A549 (cell line): ENCODE measurements around the gene IFITM5. TPM values are rescaled to one million over a fixed set of nuclear protein-coding genes. Genes with fewer than 3 reads are reported as not detected.
"Not testable (repeated sequence)": the region's sequence is repeated elsewhere in the genome, so short reads cannot be mapped to it uniquely, and the experiment has no call there.

ENCODE experiments used
- ATAC-seq, 2 experiments: fragments of 200-7000 bp in 1 of 2; fragments of >200 bp in 1 of 2; cut with Nextera tagmentation in 1 of 2; cut with Tn5 transposase in 1 of 2; 3 replicates each; pipeline versions ENCODE4 v1.8.0 to v1.9.1; 2018 to 2020; ENCODE audit warnings: mild to moderate bottlenecking in 1 of 2, moderate library complexity in 1 of 2
- CTCF ChIA-PET: fragments of 300-600 bp; sonication (Branson Sonifier 250); formaldehyde crosslinking; extraction: SDS; loops from one replicate; lab custom pipeline; 2021; ENCODE audit warnings: antibody characterized with exemption, inconsistent platforms; lab: Yijun Ruan, JAX
- POLR2A ChIA-PET: fragments of 350-600 bp; formaldehyde crosslinking; extraction: SDS; loops from one replicate; lab custom pipeline; 2021; ENCODE audit warnings: antibody characterized with exemption, inconsistent platforms; lab: Yijun Ruan, JAX
- DNase-seq, 2 experiments: peaks; one replicate each; pipeline versions ENCODE4 v3.0.0 to v3.0.0-alpha.2; 2011 to 2016; ENCODE audit warnings: low read depth in 1 of 2, low spot score in 1 of 2
- FAIRE-seq: peaks from 2 replicates; lab custom pipeline; 2011; peaks lifted over from hg19 to GRCh38; lab: Jason Lieb, UNC
- H3K27ac ChIP-seq, 2 experiments: fragments of >200 bp; sonication (Bioruptor Twin); formaldehyde crosslinking; 3 replicates each; pipeline ENCODE4 v1.5.1; 2016 to 2017
- H3K4me1 ChIP-seq: fragments of >200 bp; sonication (Bioruptor Twin); formaldehyde crosslinking; 3 replicates; pipeline ENCODE4 v1.6.1; 2016
- H3K4me2 ChIP-seq: fragments of >200 bp; sonication (Bioruptor Twin); formaldehyde crosslinking; 3 replicates; pipeline ENCODE4 v1.6.1; 2016
- H3K4me3 ChIP-seq: fragments of >200 bp; sonication (Bioruptor Twin); formaldehyde crosslinking; 3 replicates; pipeline ENCODE4 v1.5.1; 2016
- H3K9me3 ChIP-seq: fragments of >200 bp; sonication (Bioruptor Twin); formaldehyde crosslinking; 3 replicates; pipeline ENCODE4 v1.6.1; 2016
- CBX2 ChIP-seq: fragments of 200-600 bp; sonication (generic); IDR thresholded peaks from 2 replicates; pipeline ENCODE4 v1.6.1; 2016; ENCODE audit warnings: low read depth, mild to moderate bottlenecking, borderline replicate concordance
- EHMT2 ChIP-seq: fragments of 200-600 bp; sonication (generic); IDR thresholded peaks from 2 replicates; pipeline ENCODE4 v1.6.1; 2016; ENCODE audit warnings: antibody characterized with exemption, low read depth, mild to moderate bottlenecking, moderate library complexity
- EP300 ChIP-seq, 2 experiments: fragments of >200 bp; sonication (Bioruptor Twin); formaldehyde crosslinking; IDR thresholded peaks; 2 replicates in 1 of 2; 3 replicates in 1 of 2; pipeline ENCODE4 v1.6.1; 2016 to 2017
- FOSL2 ChIP-seq, 2 experiments: fragments of 450-650 bp in 1 of 2; fragments of >200 bp in 1 of 2; sonication (Bioruptor Twin) in 1 of 2; formaldehyde crosslinking; IDR thresholded peaks; 2 replicates each; pipeline versions ENCODE4 v1.5.0 to v1.6.1; 2016 to 2020; ENCODE audit warnings: mild to moderate bottlenecking in 1 of 2, moderate library complexity in 1 of 2
- GATA3 ChIP-seq: IDR thresholded peaks from 2 replicates; pipeline ENCODE4 v1.6.1; 2012; ENCODE audit warnings: borderline replicate concordance
- HOXB5 ChIP-seq: fragments of 250-450 bp; sonication (Bioruptor Pico); IDR thresholded peaks from 2 replicates; pipeline ENCODE4 v1.5.0; 2020; ENCODE audit warnings: mild to moderate bottlenecking, moderate library complexity
- KDM1A ChIP-seq: fragments of 200-600 bp; sonication (generic); IDR thresholded peaks from 2 replicates; pipeline ENCODE4 v1.6.1; 2016; ENCODE audit warnings: low read depth, mild to moderate bottlenecking
- KDM5A ChIP-seq: fragments of 200-600 bp; sonication (generic); IDR thresholded peaks from 2 replicates; pipeline ENCODE4 v1.6.1; 2016; ENCODE audit warnings: antibody characterized with exemption, mild to moderate bottlenecking
- MAFK ChIP-seq: fragments of 450-650 bp; IDR thresholded peaks from 2 replicates; pipeline ENCODE4 v1.6.1; 2014; ENCODE audit not compliant: partially characterized antibody
- PHF8 ChIP-seq: fragments of 200-600 bp; sonication (generic); IDR thresholded peaks from 2 replicates; pipeline ENCODE4 v1.6.1; 2016; ENCODE audit warnings: low read depth, mild to moderate bottlenecking, antibody characterized with exemption, moderate library complexity, borderline replicate concordance
- POLR2AphosphoS2 ChIP-seq: conservative IDR thresholded peaks from 2 replicates; pipeline ENCODE4 v1.6.1; 2012; ENCODE audit warnings: low read length, improper control_type of control experiment, inconsistent platforms
- RAD21 ChIP-seq, 2 experiments: fragments of >200 bp in 1 of 2; sonication (Bioruptor Twin) in 1 of 2; formaldehyde crosslinking in 1 of 2; IDR thresholded peaks in 1 of 2; conservative IDR thresholded peaks in 1 of 2; 2 replicates in 1 of 2; 3 replicates in 1 of 2; pipeline ENCODE4 v1.6.1; 2012 to 2018; ENCODE audit warnings: inconsistent platforms in 1 of 2
- ZC3H11A ChIP-seq: fragments of 450-650 bp; IDR thresholded peaks from 2 replicates; pipeline ENCODE4 v1.6.1; 2014; ENCODE audit warnings: antibody characterized with exemption, mild to moderate bottlenecking
- WGBS: methylation state at CpG from one replicate; pipeline ENCODE4 v1.1.6; 2017; ENCODE audit errors: missing lambda C conversion rate; 5-methylcytosine and 5-hydroxymethylcytosine counted together
- polyA plus RNA-seq, 4 experiments: library from polyadenylated mRNA; depleted of rRNA in 3 of 4; stranded (reverse); fragments of >200 nt; fragmentation: RNase III in 1 of 4; extraction: RNeasy Plus Mini Kit Qiagen cat#74134 plus additional on column Dnase treatment in 1 of 4; gene quantifications; 2 replicates in 3 of 4; 3 replicates in 1 of 4; pipeline ENCODE4 v1.2.3, GENCODE V29; 2011 to 2017
- TF ChIP-seq, protein P1 (sequence below): IDR thresholded peaks from 2 replicates; pipeline ENCODE4 v1.6.1; 2012
- TF ChIP-seq, protein P2 (sequence below): fragments of >200 bp; sonication (Bioruptor Twin); formaldehyde crosslinking; IDR thresholded peaks from 3 replicates; pipeline ENCODE4 v1.5.1; 2016
- TF ChIP-seq, protein P3 (sequence below): fragments of >200 bp; sonication (Bioruptor Twin); formaldehyde crosslinking; IDR thresholded peaks from 2 replicates; pipeline ENCODE4 v1.6.1; 2016

IFITM5 gene
- polyA plus RNA-seq, 2 of the 4 experiments (the other 2 are of a cell fraction) = not detected

DNA sequence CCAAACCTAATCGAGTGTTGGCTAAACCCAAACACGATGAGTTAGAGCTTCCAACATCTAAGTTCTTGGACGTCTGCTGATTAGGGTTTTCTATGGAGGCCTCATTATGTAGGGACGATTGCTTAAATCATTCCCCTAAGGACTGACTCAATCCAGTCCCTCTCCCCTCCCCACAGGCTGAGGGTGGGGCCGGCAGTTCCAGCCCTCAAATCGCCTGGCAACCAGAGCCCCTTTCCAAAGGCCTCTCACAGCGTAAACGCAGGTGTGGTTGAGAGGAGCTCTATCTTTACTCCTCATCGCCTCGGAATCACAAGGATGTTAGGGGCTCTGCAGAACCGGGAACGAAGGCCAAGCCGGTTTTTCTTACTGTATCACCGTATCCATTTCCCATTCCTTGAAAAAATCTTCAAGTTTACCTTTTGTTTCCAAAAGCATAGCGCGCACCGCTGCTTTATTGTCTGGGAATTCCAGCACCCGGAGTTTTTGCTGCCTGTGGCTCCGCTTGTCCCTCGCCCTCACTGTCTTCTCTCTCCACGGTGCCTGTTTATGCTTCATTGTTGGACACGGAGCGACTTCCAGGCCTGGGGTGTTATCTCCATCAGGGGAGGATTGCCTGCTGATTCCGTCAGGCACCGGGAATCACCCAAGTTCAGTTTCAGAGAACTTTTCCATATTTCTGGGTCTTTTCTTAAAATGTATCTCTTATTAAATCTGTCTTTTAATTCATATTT lies 35.1 kb upstream of the IFITM5 start:
- 86% methylated on average over 25 of the region's 25 CpGs for WGBS
- CTCF ChIA-PET = interaction anchor here (0.7 to 2.1 kb wide), 4 partner anchors 10 to 29 kb away, joined by 3 to 8 read pairs (median 5); no protein-coding TSS in a partner anchor
- DNase-seq (no peak), FAIRE-seq (no peak)
- H3K4me1 ChIP-seq = no peaks in the 10 kb centered on the region
- no peaks in the 10 kb centered on the region for H3K9me3 ChIP-seq
- no peak overlapping the region for H3K27ac ChIP-seq
- no peak for TF ChIP-seq EHMT2
- TF ChIP-seq, protein P1, sequence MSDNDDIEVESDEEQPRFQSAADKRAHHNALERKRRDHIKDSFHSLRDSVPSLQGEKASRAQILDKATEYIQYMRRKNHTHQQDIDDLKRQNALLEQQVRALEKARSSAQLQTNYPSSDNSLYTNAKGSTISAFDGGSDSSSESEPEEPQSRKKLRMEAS = no peak
- TF ChIP-seq RAD21 (conservative IDR thresholded peaks at IDR 0.05 in 1 of 2, IDR thresholded peaks at IDR 0.05 in 1 of 2) = no peak
- no peak for TF ChIP-seq KDM1A
- no peak for TF ChIP-seq PHF8
- no peak for TF ChIP-seq EP300 (IDR thresholded peaks at IDR 0.05)
- TF ChIP-seq, protein P2, sequence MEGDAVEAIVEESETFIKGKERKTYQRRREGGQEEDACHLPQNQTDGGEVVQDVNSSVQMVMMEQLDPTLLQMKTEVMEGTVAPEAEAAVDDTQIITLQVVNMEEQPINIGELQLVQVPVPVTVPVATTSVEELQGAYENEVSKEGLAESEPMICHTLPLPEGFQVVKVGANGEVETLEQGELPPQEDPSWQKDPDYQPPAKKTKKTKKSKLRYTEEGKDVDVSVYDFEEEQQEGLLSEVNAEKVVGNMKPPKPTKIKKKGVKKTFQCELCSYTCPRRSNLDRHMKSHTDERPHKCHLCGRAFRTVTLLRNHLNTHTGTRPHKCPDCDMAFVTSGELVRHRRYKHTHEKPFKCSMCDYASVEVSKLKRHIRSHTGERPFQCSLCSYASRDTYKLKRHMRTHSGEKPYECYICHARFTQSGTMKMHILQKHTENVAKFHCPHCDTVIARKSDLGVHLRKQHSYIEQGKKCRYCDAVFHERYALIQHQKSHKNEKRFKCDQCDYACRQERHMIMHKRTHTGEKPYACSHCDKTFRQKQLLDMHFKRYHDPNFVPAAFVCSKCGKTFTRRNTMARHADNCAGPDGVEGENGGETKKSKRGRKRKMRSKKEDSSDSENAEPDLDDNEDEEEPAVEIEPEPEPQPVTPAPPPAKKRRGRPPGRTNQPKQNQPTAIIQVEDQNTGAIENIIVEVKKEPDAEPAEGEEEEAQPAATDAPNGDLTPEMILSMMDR = no peak
- TF ChIP-seq HOXB5 (CRISPR knock-in tag) = no peak
- TF ChIP-seq, all 56 proteins: peak for 0
- POLR2A ChIA-PET = no interaction called here
- H3K4me3 ChIP-seq = no peak overlapping the region
- no peak overlapping the region for H3K4me2 ChIP-seq
- no peak for ATAC-seq

DNA sequence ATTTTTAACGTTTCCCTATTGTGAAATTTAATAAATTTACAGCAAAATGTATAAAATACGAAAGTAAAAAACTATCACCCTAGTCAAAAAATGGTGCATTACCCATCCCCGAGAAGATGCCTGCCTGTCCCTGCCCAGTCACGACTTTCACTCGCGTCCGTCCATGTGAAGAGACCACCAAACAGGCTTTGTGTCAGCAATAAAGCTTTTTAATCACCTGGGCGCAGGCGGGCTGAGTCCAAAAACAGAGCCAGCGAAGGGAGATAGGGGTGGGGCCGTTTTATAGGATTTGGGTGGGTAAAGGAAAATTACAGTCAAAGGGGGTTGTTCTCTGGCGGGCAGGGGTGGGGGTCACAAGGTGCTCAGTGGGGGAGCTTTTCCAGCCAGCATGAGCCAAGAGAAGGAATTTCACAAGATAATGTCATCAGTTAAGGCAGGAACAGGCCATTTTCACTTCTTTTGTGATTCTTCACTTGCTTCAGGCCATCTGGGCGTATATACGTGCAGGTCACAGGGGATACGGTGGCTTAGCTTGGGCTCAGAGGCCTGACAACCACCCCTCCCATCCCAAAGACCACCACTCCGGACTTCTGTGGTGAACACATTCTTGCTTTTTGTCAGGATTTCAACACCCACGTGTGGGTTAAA lies 34.4 kb upstream of the IFITM5 start:
- H3K4me3 ChIP-seq, DNase-seq, H3K4me1 ChIP-seq, H3K4me2 ChIP-seq, POLR2A ChIA-PET, H3K9me3 ChIP-seq, FAIRE-seq, H3K27ac ChIP-seq, ATAC-seq: not testable (repeated sequence)
- 78% methylated on average over 17 of the region's 17 CpGs for WGBS
- CTCF ChIA-PET = interaction anchor here (0.7 to 2.1 kb wide), 5 partner anchors 11 to 29 kb away, joined by 3 to 8 read pairs (median 4); no protein-coding TSS in a partner anchor

DNA sequence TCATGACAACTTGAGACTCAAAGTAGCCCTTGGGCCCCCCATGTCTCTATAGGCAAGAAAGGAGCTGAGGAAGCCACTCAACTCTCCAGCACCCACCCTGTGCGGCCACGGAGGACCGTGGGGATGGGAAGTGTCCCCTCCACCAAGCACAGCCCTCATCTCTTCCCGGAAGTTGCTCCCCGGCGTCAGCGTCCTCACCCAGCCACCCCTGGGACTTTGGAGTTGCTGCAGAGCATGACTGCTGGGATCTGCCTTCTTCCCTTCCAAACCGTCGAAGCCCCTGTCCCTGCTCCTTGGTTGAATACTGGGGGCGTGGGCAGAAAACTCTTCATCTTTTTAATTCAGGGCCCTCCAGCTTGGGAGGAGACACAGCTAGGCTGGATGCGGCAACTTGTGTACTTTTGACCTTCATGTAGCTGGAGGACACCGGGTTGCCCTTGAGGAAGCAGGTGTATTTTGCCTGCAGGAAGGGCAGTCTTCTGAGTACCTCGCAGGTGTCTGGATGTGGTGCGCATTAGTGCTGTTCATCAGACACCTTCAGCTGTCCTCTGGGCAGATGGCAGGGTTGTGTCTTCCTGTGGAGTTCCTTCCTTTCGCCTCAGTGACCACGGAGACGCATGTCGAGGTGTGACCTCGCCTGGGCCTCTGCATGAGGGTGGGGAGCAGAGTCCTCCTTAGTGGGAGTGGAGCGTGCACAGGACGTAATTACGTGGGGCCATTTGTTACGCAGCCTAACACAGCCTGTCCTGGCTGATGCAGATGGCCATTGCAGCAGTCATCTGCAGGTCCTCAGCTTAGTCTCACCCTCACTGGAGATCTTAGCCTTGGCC lies 33.5 kb upstream of the IFITM5 start:
- DNase-seq = no peak
- no peaks in the 10 kb centered on the region for H3K4me1 ChIP-seq
- no peak overlapping the region for H3K4me2 ChIP-seq
- no peaks in the 10 kb centered on the region for H3K9me3 ChIP-seq
- no peak overlapping the region for H3K4me3 ChIP-seq
- FAIRE-seq = no peak
- TF ChIP-seq FOSL2 (IDR thresholded peaks at IDR 0.05) = no peak
- no peak for TF ChIP-seq FOSL2 (CRISPR knock-in tag; IDR thresholded peaks at IDR 0.05)
- TF ChIP-seq POLR2AphosphoS2 = no peak
- TF ChIP-seq GATA3 = no peak
- no peak for TF ChIP-seq MAFK
- TF ChIP-seq, protein P3, sequence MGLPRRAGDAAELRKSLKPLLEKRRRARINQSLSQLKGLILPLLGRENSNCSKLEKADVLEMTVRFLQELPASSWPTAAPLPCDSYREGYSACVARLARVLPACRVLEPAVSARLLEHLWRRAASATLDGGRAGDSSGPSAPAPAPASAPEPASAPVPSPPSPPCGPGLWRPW = no peak
- TF ChIP-seq CBX2 = no peak
- TF ChIP-seq HOXB5 (CRISPR knock-in tag) = no peak
- no peak for TF ChIP-seq KDM5A
- TF ChIP-seq, protein P2 = no peak
- no peak for TF ChIP-seq ZC3H11A
- no peak for TF ChIP-seq EHMT2
- 78% methylated on average over 23 of the region's 23 CpGs for WGBS
- ChIA-PET POLR2A (no interaction called here), CTCF (interaction anchor here (0.9 to 2.1 kb wide), 6 partner anchors 8 to 116 kb away, joined by 3 to 8 read pairs (median 4); no protein-coding TSS in a partner anchor)
- no peak overlapping the region for H3K27ac ChIP-seq
- no peak for ATAC-seq
